ENCODE measurements around the gene KMT5B.

- TF ChIP-seq, protein P1, sequence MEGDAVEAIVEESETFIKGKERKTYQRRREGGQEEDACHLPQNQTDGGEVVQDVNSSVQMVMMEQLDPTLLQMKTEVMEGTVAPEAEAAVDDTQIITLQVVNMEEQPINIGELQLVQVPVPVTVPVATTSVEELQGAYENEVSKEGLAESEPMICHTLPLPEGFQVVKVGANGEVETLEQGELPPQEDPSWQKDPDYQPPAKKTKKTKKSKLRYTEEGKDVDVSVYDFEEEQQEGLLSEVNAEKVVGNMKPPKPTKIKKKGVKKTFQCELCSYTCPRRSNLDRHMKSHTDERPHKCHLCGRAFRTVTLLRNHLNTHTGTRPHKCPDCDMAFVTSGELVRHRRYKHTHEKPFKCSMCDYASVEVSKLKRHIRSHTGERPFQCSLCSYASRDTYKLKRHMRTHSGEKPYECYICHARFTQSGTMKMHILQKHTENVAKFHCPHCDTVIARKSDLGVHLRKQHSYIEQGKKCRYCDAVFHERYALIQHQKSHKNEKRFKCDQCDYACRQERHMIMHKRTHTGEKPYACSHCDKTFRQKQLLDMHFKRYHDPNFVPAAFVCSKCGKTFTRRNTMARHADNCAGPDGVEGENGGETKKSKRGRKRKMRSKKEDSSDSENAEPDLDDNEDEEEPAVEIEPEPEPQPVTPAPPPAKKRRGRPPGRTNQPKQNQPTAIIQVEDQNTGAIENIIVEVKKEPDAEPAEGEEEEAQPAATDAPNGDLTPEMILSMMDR (IDR thresholded peaks at IDR 0.05; ENCODE audit: low read depth, low read length): no peak
- TF ChIP-seq, protein P2, sequence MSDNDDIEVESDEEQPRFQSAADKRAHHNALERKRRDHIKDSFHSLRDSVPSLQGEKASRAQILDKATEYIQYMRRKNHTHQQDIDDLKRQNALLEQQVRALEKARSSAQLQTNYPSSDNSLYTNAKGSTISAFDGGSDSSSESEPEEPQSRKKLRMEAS (IDR thresholded peaks at IDR 0.05; ENCODE audit: low read depth, low read length): no peak
- no peak for TF ChIP-seq POLR2A (IDR thresholded peaks at IDR 0.05; ENCODE audit: extremely low read depth, insufficient read length)
Measured at GRCh38 chr11:68181719-68182451, 31.2 kb downstream of the KMT5B start.

Data from NB4 (cell line).